Ishikawa (cell line): ENCODE data around the gene PBXIP1.

Experiments
- CEBPB ChIP-seq: IDR thresholded peaks from 2 replicates; pipeline ENCODE4 v1.6.1; 2012
- CREB1 ChIP-seq: IDR thresholded peaks from 2 replicates; pipeline ENCODE4 v1.6.1; 2012; ENCODE audit warnings: low read depth
- EGR1 ChIP-seq: IDR thresholded peaks from 2 replicates; pipeline ENCODE4 v1.6.1; 2012
- EP300 ChIP-seq: IDR thresholded peaks from 2 replicates; pipeline ENCODE4 v1.6.1; 2012; ENCODE audit warnings: borderline replicate concordance
- FOXM1 ChIP-seq: IDR thresholded peaks from 2 replicates; pipeline ENCODE4 v1.6.1; 2012; ENCODE audit warnings: low read depth, borderline replicate concordance
- NFIC ChIP-seq: IDR thresholded peaks from 2 replicates; pipeline ENCODE4 v1.6.1; 2012
- RAD21 ChIP-seq: IDR thresholded peaks from 2 replicates; pipeline ENCODE4 v1.6.1; 2012; ENCODE audit warnings: low read depth
- TAF1 ChIP-seq: IDR thresholded peaks from 2 replicates; pipeline ENCODE4 v1.6.1; 2012; ENCODE audit warnings: low read depth, mild to moderate bottlenecking
- TCF12 ChIP-seq: IDR thresholded peaks from 2 replicates; pipeline ENCODE4 v1.6.1; 2012; ENCODE audit warnings: low read depth
- TEAD4 ChIP-seq: IDR thresholded peaks from 2 replicates; pipeline ENCODE4 v1.6.1; 2012
- YY1 ChIP-seq: IDR thresholded peaks from 2 replicates; pipeline ENCODE4 v1.6.1; 2012; ENCODE audit warnings: low read depth
- ZBTB7A ChIP-seq: IDR thresholded peaks from 2 replicates; pipeline ENCODE4 v1.6.1; 2012; ENCODE audit warnings: low read depth
- TF ChIP-seq, protein P1 (sequence below): IDR thresholded peaks from 2 replicates; pipeline ENCODE4 v1.6.1; 2012; ENCODE audit warnings: low read depth, mild to moderate bottlenecking
- TF ChIP-seq, protein P2 (sequence below): IDR thresholded peaks from 2 replicates; pipeline ENCODE4 v1.6.1; 2012
- TF ChIP-seq, protein P3 (sequence below): IDR thresholded peaks from 2 replicates; pipeline ENCODE4 v1.6.1; 2012

The PBXIP1 gene

DNA sequence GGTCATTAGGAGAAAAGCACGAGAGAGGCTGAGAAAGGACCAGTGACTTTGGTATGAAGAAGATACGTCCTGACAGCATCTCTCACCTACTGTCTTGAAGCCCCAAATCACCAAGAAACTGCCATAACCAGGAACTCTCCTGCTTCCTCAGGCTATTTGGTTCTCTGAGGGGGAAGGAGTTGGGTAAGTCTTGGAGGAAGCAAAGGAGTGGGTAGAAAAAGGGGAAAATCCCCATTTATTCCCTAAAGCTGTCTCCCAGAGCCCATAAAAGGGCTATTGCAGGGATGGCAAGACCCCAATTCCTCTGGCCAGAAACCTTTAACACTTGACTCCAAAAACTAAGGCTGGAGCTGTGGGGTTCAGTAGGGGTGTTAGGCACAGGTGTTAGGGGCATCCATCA, 2.1 kb upstream of the PBXIP1 start:
- TF ChIP-seq EGR1 (no peak), TCF12 (no peak), NFIC (no peak), CEBPB (no peak), FOXM1 (no peak), EP300 (no peak), YY1 (no peak), TAF1 (no peak), CREB1 (no peak), ZBTB7A (no peak), TEAD4 (no peak), RAD21 (no peak)
- TF ChIP-seq, protein P1, sequence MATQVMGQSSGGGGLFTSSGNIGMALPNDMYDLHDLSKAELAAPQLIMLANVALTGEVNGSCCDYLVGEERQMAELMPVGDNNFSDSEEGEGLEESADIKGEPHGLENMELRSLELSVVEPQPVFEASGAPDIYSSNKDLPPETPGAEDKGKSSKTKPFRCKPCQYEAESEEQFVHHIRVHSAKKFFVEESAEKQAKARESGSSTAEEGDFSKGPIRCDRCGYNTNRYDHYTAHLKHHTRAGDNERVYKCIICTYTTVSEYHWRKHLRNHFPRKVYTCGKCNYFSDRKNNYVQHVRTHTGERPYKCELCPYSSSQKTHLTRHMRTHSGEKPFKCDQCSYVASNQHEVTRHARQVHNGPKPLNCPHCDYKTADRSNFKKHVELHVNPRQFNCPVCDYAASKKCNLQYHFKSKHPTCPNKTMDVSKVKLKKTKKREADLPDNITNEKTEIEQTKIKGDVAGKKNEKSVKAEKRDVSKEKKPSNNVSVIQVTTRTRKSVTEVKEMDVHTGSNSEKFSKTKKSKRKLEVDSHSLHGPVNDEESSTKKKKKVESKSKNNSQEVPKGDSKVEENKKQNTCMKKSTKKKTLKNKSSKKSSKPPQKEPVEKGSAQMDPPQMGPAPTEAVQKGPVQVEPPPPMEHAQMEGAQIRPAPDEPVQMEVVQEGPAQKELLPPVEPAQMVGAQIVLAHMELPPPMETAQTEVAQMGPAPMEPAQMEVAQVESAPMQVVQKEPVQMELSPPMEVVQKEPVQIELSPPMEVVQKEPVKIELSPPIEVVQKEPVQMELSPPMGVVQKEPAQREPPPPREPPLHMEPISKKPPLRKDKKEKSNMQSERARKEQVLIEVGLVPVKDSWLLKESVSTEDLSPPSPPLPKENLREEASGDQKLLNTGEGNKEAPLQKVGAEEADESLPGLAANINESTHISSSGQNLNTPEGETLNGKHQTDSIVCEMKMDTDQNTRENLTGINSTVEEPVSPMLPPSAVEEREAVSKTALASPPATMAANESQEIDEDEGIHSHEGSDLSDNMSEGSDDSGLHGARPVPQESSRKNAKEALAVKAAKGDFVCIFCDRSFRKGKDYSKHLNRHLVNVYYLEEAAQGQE: no peak
- TF ChIP-seq, protein P2, sequence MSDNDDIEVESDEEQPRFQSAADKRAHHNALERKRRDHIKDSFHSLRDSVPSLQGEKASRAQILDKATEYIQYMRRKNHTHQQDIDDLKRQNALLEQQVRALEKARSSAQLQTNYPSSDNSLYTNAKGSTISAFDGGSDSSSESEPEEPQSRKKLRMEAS: no peak

DNA sequence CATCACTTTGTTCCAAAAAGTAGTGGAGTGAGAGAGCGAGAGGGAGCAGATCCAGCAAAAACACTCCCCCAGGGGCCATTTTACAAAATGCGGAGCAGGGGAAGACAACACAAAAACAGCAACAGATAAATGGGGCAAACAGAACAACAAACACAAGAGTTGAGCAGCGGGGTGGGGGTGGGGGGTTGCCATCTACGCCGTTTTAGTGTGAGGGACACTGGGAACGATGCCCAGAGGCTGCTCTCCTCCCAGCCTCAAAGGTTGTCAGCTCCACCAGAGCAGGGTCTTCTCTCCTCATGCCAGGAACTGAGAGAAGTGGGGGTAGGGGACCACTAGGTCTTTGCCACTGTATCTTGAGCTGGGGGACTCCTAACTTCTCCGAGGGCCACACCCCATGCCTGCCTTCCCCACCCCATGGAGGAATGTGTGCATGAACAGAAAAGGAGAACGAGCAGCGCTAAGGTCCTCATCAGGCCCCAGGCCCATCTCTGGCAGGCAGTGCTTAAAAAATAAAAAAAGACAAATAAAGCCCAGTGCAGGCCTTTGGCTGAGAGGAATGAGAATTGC, 1.3 kb upstream of the PBXIP1 start:
- TF ChIP-seq, protein P1: no peak
- TF ChIP-seq FOXM1 (no peak), YY1 (no peak), ZBTB7A (no peak), EGR1 (no peak), TAF1 (no peak), RAD21 (no peak), TCF12 (no peak), NFIC (no peak), TEAD4 (no peak), EP300 (no peak), CREB1 (no peak), CEBPB (no peak)
- TF ChIP-seq, protein P3, sequence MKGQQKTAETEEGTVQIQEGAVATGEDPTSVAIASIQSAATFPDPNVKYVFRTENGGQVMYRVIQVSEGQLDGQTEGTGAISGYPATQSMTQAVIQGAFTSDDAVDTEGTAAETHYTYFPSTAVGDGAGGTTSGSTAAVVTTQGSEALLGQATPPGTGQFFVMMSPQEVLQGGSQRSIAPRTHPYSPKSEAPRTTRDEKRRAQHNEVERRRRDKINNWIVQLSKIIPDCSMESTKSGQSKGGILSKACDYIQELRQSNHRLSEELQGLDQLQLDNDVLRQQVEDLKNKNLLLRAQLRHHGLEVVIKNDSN: no peak
- TF ChIP-seq, protein P2: no peak

DNA sequence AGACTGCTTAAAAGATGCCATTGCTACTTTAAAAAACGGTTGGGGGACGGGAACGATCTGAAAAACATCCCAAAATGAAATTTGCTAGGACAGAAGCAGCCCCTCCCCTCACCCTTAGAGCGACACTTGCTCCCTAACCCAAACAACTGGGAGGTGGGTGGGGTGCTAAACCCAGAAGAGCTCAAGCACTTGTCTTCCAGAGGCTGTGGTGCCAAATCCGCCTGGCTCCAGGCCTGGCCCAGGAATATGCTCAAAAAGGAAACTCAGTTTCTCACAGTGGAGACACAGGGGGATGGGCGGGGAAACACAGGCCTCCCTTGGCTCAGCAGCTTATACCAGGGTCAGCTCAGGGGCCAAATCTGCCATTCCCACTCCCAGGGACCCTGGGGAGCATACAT, 644 bp upstream of the PBXIP1 start:
- TF ChIP-seq, protein P2: 0 out of 2 replicates have a peak, but pooled peaks have one; percentile 1
- no peak for TF ChIP-seq CREB1
- TF ChIP-seq FOXM1: 0 out of 2 replicates have a peak, but pooled peaks have one; percentile 10

DNA sequence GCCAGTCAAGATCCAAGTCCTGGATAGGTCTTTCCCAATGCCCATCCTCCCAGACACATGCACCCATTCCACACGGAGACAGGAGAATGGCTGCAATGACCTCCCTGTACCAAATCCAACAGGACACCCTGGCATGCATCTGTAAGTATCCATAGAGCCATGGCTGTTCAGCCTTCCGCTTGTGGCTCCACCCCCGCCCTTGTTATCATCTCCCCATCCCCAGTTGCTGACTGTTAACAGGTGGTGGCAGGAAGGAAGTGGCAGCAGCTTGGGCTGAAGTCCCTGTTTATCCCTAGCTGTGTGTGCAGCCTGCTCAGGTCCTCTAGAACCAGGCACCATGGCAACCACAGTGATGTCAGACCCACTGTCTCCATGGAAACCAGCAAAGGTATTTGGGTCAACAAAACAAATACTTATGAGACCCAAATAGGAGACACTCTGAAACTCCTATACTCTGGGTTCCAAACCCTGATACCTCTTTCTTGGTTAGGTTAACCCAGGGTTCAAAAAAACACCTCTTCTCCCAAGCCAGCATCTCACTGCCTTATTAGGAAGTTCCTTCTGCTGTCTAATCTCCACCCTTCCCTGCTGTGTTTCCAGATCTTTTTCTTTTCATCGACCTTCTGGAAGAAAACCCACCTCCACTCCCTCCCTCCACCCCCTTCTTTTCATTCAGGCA, 721 bp downstream of the PBXIP1 start:
- TF ChIP-seq CREB1: no peak
- no peak for TF ChIP-seq FOXM1
- TF ChIP-seq, protein P2: no peak

DNA sequence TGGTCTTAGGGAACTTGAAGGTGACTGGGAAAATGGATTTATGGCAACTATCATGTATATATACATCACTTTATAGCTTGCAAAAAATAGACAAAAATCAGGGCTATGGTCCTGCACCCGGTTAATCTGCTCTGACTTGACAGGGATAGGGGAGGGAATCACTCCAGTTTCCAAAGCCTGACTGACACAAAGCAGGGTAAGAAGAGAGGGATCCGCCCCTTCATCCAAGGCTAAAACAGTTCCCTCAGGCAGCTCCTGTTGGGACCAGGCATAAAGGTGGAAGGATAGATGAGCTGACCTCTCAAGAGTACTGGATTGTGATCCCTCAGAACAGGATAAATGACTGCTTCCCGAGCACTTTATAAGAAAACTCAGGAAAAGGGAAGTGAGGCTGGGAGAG, 1.4 kb downstream of the PBXIP1 start:
- TF ChIP-seq RAD21 (no peak), EGR1 (no peak), CREB1 (no peak), YY1 (no peak), ZBTB7A (no peak), TAF1 (no peak), NFIC (no peak), EP300 (no peak), CEBPB (no peak), FOXM1 (no peak), TCF12 (no peak), TEAD4 (no peak)
- TF ChIP-seq, protein P1: no peak
- TF ChIP-seq, protein P2: no peak
- TF ChIP-seq, protein P3: no peak
